ENCODE measurements around the gene C1QTNF5.

DNA sequence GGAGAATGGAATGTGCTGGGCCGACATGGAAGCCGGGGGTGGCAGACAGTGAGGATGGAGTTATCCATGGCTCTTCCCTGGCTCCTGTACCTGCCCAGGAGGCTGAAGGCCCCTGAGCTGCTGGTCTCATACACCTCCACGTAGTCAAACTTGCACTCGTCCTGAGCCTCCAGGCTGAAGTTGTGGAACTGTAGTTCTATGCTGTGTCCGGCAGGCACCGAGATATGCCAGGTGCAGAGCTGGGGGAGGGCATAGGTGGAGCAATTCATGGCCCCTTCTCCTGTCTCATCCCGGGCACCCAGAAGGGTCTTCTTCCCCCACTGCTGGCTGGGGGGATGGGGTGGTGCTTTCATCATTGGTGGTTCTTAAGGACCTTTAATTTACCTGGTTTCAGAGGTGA, 3.0 kb upstream of the C1QTNF5 start:
- TF ChIP-seq, protein P1, sequence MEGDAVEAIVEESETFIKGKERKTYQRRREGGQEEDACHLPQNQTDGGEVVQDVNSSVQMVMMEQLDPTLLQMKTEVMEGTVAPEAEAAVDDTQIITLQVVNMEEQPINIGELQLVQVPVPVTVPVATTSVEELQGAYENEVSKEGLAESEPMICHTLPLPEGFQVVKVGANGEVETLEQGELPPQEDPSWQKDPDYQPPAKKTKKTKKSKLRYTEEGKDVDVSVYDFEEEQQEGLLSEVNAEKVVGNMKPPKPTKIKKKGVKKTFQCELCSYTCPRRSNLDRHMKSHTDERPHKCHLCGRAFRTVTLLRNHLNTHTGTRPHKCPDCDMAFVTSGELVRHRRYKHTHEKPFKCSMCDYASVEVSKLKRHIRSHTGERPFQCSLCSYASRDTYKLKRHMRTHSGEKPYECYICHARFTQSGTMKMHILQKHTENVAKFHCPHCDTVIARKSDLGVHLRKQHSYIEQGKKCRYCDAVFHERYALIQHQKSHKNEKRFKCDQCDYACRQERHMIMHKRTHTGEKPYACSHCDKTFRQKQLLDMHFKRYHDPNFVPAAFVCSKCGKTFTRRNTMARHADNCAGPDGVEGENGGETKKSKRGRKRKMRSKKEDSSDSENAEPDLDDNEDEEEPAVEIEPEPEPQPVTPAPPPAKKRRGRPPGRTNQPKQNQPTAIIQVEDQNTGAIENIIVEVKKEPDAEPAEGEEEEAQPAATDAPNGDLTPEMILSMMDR (IDR thresholded peaks at IDR 0.05; ENCODE audit: poor library complexity): no peak
- no peak for TF ChIP-seq EZH2 (IDR thresholded peaks at IDR 0.05; ENCODE audit: borderline replicate concordance)

Measured in hepatocyte (in vitro differentiated cells).